ENCODE measurements around the gene FAM111A.
"Not testable (repeated sequence)": the region's sequence is repeated elsewhere in the genome, so short reads cannot be mapped to it uniquely, and the experiment has no call there.

DNA sequence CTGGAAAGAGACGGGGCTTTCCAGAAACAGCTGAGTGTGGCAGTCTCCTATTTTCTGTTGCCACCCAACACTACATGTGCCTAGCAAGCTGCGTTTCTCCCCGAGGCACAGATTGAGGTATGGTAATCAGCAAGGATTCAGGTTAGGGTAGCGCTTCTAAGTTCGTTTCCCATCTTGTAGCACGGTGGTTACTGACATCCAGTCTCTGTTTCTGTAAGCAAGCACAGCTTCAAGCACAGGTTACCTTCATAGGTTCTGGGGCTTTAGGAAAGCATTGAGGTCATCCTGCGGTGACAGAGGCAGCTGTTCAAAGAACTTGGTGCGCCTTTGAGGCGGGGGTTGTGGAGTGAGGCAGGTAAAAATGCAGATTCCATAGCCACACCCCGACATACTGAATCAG is 34.9 kb upstream of the FAM111A start:
- not testable (repeated sequence) for TF ChIP-seq CTCF, POLR2A, EP300 (IDR thresholded peaks at IDR 0.05)

Data from ovary (tissue), 3 donors.